Activated CD8-positive, alpha-beta T cell treated with anti-CD3 and anti-CD28 coated beads for 36 hours (primary cell): ENCODE data around the gene HMCN2. TPM values are rescaled to one million over a fixed set of nuclear protein-coding genes. Genes with fewer than 3 reads are reported as not detected.
"Not testable (repeated sequence)": the region's sequence is repeated elsewhere in the genome, so short reads cannot be mapped to it uniquely, and the experiment has no call there.

Experiments used
- ATAC-seq: fragments of 200-7000 bp; cut with Tn5 transposase; one replicate; pipeline ENCODE4 v1.10.0; 2021; ENCODE audit warnings: mild to moderate bottlenecking, moderate library complexity
- CTCF ChIA-PET: fragments of 350-600 bp; sonication (Branson Sonifier 250); formaldehyde crosslinking; loops from one replicate; lab custom pipeline; 2021; ENCODE audit warnings: antibody characterized with exemption; lab: Charles Lee
- POLR2A ChIA-PET: fragments of 350-600 bp; sonication (Branson Sonifier 250); formaldehyde crosslinking; loops from one replicate; lab custom pipeline; 2021; ENCODE audit warnings: antibody characterized with exemption; lab: Charles Lee
- DNase-seq: peaks from one replicate; pipeline ENCODE4 v3.0.0-alpha.2; 2020
- H3K27ac Mint-ChIP-seq: one replicate; pipeline ENCODE4 v1.8.0; 2021; ENCODE audit warnings: mild to moderate bottlenecking, mixed read lengths
- H3K27me3 Mint-ChIP-seq: one replicate; pipeline ENCODE4 v1.8.0; 2021; ENCODE audit warnings: mixed read lengths
- H3K36me3 Mint-ChIP-seq: one replicate; pipeline ENCODE4 v1.8.0; 2021; ENCODE audit warnings: low read depth, mixed read lengths
- H3K4me1 Mint-ChIP-seq: one replicate; pipeline ENCODE4 v1.8.0; 2021; ENCODE audit warnings: low read depth, mixed read lengths
- H3K4me3 Mint-ChIP-seq: one replicate; pipeline ENCODE4 v1.8.0; 2021; ENCODE audit warnings: mild to moderate bottlenecking, moderate library complexity, mixed read lengths
- H3K9me3 Mint-ChIP-seq: one replicate; pipeline ENCODE4 v1.8.0; 2021; ENCODE audit warnings: mixed read lengths
- intact Hi-C: fragments of 100-400 bp; cut with micrococcal nuclease; formaldehyde crosslinking; loops from one replicate; pipeline ENCODE4 v1.10.0; 2022
- total RNA-seq, 2 experiments: library from RNA; stranded (reverse); gene quantifications; one replicate each; pipeline ENCODE4 v1.2.3, GENCODE V29; 2021
- TF ChIP-seq, protein P1 (sequence below): fragments of 200-600 bp; IDR thresholded peaks from one replicate; pipeline ENCODE4 v1.8.0; 2022; ENCODE audit warnings: antibody characterized with exemption, mild to moderate bottlenecking

HMCN2 gene
- total RNA-seq, 2 experiments from 2014 or later: not detected

DNA sequence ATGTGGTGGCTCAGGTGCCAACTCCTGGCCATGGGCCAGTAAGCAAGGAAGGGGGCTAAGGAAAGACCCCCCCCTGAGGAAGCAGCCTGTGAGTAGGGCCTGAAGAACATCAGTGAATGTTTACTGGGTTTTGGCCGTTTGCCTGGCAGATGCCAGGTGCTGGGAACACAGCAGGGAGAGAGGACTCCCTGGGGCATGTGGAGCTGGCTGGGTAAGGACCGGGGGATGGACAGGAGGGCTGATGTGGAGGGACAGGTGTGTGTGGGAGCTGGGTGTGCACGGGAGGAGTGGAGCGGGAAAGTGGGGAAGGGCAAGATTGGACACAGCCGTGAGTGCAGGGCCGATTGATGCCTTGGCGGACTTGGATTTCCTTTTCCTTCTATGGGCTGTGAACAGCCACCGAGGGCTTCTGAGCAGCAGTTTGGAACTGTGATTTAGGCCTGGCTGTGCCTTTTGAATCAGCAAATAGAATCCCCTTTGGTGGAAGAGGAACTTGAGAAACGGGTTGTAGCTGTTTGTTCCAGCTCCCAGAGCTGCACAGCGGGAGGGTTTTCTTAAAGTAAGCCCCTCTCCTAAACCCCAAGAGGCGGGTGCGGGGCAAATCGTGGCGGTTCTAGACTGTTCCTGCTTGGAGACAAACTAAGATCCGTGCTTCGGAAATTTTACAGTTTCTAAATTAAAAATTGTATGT lies 3.1 kb downstream of the HMCN2 start:
- H3K27me3 Mint-ChIP-seq: peaks cover 58% of the 10 kb centered on the region
- ChIA-PET CTCF (interaction anchor here (1.1 kb wide), 1 partner anchor 161 kb away, joined by 3 read pairs; no protein-coding TSS in a partner anchor), POLR2A (no interaction called here)
- H3K4me3 Mint-ChIP-seq: no peak overlapping the region
- H3K27ac Mint-ChIP-seq: no peak overlapping the region
- no peak for DNase-seq
- TF ChIP-seq, protein P1, sequence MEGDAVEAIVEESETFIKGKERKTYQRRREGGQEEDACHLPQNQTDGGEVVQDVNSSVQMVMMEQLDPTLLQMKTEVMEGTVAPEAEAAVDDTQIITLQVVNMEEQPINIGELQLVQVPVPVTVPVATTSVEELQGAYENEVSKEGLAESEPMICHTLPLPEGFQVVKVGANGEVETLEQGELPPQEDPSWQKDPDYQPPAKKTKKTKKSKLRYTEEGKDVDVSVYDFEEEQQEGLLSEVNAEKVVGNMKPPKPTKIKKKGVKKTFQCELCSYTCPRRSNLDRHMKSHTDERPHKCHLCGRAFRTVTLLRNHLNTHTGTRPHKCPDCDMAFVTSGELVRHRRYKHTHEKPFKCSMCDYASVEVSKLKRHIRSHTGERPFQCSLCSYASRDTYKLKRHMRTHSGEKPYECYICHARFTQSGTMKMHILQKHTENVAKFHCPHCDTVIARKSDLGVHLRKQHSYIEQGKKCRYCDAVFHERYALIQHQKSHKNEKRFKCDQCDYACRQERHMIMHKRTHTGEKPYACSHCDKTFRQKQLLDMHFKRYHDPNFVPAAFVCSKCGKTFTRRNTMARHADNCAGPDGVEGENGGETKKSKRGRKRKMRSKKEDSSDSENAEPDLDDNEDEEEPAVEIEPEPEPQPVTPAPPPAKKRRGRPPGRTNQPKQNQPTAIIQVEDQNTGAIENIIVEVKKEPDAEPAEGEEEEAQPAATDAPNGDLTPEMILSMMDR: no peak
- H3K4me1 Mint-ChIP-seq: peaks cover 2% of the 10 kb centered on the region
- no peak for ATAC-seq
- no peaks in the 10 kb centered on the region for H3K36me3 Mint-ChIP-seq
- no peaks in the 10 kb centered on the region for H3K9me3 Mint-ChIP-seq
- intact Hi-C loops: no loop called here

DNA sequence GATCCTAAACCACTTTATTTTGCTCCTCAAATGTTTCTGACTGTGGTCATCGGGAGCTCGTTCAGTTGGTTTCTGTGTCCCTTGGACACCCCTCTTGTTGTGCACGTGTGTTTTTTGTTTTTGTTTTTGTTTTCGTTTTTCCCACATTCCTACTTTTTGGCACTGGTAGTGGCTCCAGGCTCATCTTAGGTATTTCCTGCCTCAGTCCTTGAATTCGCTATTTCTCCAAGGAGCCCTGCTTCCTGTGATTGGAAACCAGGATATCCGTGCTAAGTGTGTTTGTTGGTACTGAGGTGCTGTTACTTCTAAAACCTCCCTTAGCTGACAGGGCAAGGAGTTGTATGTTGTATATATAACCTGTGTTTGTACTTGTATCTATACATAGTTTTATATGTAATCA lies 5.9 kb downstream of the HMCN2 start:
- H3K9me3 Mint-ChIP-seq: no peaks in the 10 kb centered on the region
- ATAC-seq (no peak), DNase-seq (no peak)
- H3K4me1 Mint-ChIP-seq: no peaks in the 10 kb centered on the region
- ChIA-PET POLR2A (interaction anchor here (0.9 kb wide), 1 partner anchor 163 kb away, joined by 3 read pairs; no protein-coding TSS in a partner anchor), CTCF (interaction anchor here (1.2 to 1.7 kb wide), 2 partner anchors 25 to 164 kb away, joined by 3 to 7 read pairs; no protein-coding TSS in a partner anchor)
- intact Hi-C loops: no loop called here
- TF ChIP-seq, protein P1: no peak
- no peaks in the 10 kb centered on the region for H3K36me3 Mint-ChIP-seq
- no peak overlapping the region for H3K4me3 Mint-ChIP-seq
- no peak overlapping the region for H3K27ac Mint-ChIP-seq
- peaks cover 41% of the 10 kb centered on the region for H3K27me3 Mint-ChIP-seq

DNA sequence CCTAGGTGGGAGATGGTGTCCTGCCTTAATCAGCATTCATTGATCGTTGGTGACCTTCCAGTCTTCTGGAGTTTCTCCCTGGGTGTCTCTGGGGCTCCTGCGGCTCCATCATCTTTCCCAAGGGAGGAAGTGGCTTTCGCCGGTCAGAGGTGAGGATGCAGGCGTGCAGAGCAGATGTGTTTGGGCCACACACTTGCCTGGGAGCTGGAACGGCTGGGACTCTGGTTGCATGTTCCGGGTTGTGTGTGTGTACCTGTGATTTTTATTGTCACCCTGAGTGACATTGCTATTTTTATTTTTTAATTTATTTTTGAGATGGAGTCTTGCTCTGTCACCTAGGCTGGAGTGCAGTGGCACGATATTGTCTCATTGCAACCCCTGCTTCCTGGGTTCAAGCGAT lies 9.6 kb downstream of the HMCN2 start:
- intact Hi-C loops: no loop called here
- H3K27ac Mint-ChIP-seq: no peak overlapping the region
- CTCF ChIA-PET: no interaction called here
- no peak overlapping the region for H3K4me3 Mint-ChIP-seq
- POLR2A ChIA-PET: no interaction called here
- ATAC-seq (no peak), DNase-seq (no peak)
- no peaks in the 10 kb centered on the region for H3K36me3 Mint-ChIP-seq
- H3K27me3 Mint-ChIP-seq: peaks cover 14% of the 10 kb centered on the region
- no peaks in the 10 kb centered on the region for H3K9me3 Mint-ChIP-seq
- TF ChIP-seq, protein P1: no peak
- H3K4me1 Mint-ChIP-seq: no peaks in the 10 kb centered on the region

DNA sequence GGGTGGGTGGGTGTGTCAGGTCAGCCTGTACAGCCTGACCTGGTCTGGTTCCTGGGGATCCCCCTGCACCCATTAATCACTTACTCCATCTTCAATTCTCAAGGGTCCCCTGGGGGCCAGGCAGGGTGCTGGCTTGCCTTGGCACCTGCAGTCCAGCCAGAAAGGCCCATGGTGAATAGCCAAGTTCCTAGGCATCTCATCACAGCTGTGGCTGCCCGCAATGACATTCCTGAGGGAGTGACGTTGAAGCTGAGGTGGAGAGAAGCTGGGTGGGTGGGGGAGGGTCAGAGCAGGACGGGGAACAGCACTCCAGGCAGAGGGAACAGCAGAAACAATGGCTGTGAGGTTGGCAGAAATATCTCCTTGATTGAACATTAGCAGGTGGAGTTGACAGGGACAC lies 10.6 kb downstream of the HMCN2 start:
- Mint-ChIP-seq H3K9me3 (no peaks in the 10 kb centered on the region), H3K36me3 (no peaks in the 10 kb centered on the region), H3K4me1 (no peaks in the 10 kb centered on the region), H3K4me3 (no peak overlapping the region), H3K27me3 (peaks cover 10% of the 10 kb centered on the region), H3K27ac (no peak overlapping the region)
- ChIA-PET CTCF (no interaction called here), POLR2A (no interaction called here)
- TF ChIP-seq, protein P1: no peak
- no peak for DNase-seq
- intact Hi-C loops: no loop called here
- ATAC-seq: no peak

DNA sequence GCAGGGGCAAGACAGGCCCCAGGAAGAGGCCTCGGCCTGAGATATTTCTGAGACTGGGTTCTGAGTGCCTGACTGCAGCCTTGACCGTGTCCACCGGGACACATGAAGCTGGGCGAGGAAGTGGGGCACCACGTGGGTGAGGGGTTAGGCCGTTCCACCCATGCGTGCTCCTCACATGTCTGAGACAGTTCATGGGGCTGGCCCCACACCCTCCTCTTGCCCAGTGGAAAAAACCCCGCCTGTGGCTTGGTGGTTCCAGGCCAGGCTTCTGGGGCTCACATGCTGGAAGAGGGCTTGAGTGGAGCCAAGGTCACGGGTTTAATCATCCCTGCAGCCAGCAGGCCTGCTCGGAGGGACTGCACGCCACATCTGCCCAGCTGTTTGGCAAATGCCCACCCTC lies 11.4 kb downstream of the HMCN2 start:
- ChIA-PET CTCF (no interaction called here), POLR2A (no interaction called here)
- DNase-seq (no peak), ATAC-seq (no peak)
- TF ChIP-seq, protein P1: no peak
- Mint-ChIP-seq H3K27ac (no peak overlapping the region), H3K4me3 (no peak overlapping the region), H3K4me1 (no peaks in the 10 kb centered on the region), H3K9me3 (no peaks in the 10 kb centered on the region), H3K36me3 (no peaks in the 10 kb centered on the region), H3K27me3 (peaks cover 8% of the 10 kb centered on the region)
- intact Hi-C loops: no loop called here

DNA sequence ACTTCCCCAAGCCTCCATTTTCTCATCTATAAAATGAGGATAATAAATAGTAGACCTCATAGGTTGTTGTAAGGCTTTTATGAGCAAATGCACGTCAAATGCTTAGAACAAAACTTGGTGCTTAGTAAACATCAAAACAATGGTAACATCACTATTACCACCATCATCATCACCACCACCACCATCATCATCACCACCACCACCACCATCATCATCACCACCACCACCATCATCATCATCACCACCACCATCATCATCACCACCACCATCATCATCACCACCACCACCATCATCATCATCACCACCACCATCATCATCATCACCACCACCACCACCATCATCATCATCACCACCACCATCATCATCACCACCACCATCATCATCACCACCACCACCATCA lies 12.0 kb downstream of the HMCN2 start:
- H3K4me1 Mint-ChIP-seq, DNase-seq, H3K27me3 Mint-ChIP-seq, H3K27ac Mint-ChIP-seq, intact Hi-C loops, H3K36me3 Mint-ChIP-seq, ATAC-seq, H3K9me3 Mint-ChIP-seq, H3K4me3 Mint-ChIP-seq, CTCF ChIA-PET, POLR2A ChIA-PET: not testable (repeated sequence)
